Mesothelial cell of epicardium (in vitro differentiated cells): ENCODE measurements around the gene SLC41A2. TPM values are rescaled to one million over a fixed set of nuclear protein-coding genes. Genes with fewer than 3 reads are reported as not detected.

Source experiments
- DNase-seq, 2 experiments: peaks; one replicate each; pipeline ENCODE4 v3.0.0; 2021; ENCODE audit warnings: low spot score in 2 of 2; ENCODE audit not compliant: unreplicated experiment in 2 of 2
- H3K27ac Mint-ChIP-seq: 2 replicates; pipeline ENCODE4 v1.8.0; 2021; ENCODE audit warnings: mixed read lengths
- H3K27me3 Mint-ChIP-seq: 2 replicates; pipeline ENCODE4 v1.8.0; 2021; ENCODE audit warnings: low read depth, mixed read lengths
- H3K36me3 Mint-ChIP-seq: 2 replicates; pipeline ENCODE4 v1.8.0; 2021; ENCODE audit warnings: mixed read lengths
- H3K4me1 Mint-ChIP-seq: 2 replicates; pipeline ENCODE4 v1.8.0; 2021; ENCODE audit warnings: mixed read lengths
- H3K4me3 Mint-ChIP-seq: 2 replicates; pipeline ENCODE4 v1.8.0; 2021; ENCODE audit warnings: mild to moderate bottlenecking, moderate library complexity, mixed read lengths
- H3K9me3 Mint-ChIP-seq: 2 replicates; pipeline ENCODE4 v1.8.0; 2021; ENCODE audit warnings: mixed read lengths
- total RNA-seq: library from RNA; stranded (reverse); gene quantifications from 3 replicates; pipeline ENCODE4 v1.2.1, GENCODE V29; 2021
- TF ChIP-seq, protein P1 (sequence below): fragments of 200-600 bp; sonication (generic); IDR thresholded peaks from one replicate; pipeline ENCODE4 v1.5.0; 2021; ENCODE audit warnings: antibody characterized with exemption; ENCODE audit not compliant: unreplicated experiment

The SLC41A2 gene
- total RNA-seq, 1 donor from 2014 or later, result 6.9 TPM

DNA sequence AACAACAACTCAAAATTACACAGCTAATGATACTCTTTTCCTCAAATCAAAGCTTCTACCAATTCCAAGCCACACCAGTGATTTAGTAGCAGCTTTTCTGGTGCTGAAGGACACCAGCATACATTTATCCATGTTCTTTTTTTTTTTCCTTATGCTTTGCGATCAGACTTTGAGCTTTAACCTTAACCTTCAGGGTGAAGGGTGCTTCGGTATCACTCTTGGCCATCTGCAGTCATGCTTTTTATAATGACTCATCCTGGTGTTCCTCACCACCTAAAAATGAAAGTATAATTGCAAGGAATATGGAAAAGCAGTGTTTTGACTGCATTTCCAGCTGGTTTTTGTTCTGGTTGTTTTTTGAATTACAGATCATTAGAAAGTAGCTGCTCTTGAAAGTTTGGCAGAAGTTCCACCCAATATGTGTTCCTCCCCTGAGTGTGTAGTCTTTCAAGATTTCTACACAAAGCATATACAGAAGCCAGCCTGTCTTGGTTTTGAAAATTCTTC lies 1.3 kb upstream of the SLC41A2 start:
- Mint-ChIP-seq H3K27me3 (peaks cover 50% of the 10 kb centered on the region), H3K9me3 (no peaks in the 10 kb centered on the region), H3K4me1 (peaks cover 14% of the 10 kb centered on the region), H3K4me3 (peak overlapping the region; percentile 83), H3K27ac (no peak overlapping the region), H3K36me3 (no peaks in the 10 kb centered on the region)
- no peak for DNase-seq
- TF ChIP-seq, protein P1, sequence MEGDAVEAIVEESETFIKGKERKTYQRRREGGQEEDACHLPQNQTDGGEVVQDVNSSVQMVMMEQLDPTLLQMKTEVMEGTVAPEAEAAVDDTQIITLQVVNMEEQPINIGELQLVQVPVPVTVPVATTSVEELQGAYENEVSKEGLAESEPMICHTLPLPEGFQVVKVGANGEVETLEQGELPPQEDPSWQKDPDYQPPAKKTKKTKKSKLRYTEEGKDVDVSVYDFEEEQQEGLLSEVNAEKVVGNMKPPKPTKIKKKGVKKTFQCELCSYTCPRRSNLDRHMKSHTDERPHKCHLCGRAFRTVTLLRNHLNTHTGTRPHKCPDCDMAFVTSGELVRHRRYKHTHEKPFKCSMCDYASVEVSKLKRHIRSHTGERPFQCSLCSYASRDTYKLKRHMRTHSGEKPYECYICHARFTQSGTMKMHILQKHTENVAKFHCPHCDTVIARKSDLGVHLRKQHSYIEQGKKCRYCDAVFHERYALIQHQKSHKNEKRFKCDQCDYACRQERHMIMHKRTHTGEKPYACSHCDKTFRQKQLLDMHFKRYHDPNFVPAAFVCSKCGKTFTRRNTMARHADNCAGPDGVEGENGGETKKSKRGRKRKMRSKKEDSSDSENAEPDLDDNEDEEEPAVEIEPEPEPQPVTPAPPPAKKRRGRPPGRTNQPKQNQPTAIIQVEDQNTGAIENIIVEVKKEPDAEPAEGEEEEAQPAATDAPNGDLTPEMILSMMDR, result no peak

DNA sequence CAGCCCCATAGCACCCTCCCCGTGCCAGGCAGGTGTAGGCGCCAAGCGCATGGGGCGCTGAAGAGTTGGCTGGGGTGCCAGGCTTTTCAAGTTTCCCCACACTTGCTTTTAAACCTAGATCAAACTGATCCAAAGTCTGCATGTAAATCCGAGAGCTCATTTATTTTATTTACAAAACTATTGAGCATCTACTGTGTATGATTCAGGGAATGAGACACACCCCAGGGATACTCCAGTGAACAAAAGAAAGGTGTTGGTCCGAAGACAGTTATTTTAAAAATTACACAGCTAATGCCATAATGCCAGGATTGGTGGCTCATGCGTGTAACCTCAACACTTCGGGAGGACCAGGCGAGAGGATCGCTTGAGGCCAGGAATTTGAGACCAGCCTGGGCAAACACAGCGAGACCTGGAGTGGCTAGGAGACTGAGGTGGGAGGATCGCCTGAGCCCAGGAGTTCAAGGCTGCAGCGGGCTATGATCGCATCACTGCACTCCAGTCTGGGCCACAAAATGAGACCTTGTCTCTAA lies 780 bp upstream of the SLC41A2 start:
- H3K4me3 Mint-ChIP-seq, result peak overlapping the region; percentile 83
- peaks cover 50% of the 10 kb centered on the region for H3K27me3 Mint-ChIP-seq
- H3K27ac Mint-ChIP-seq, result peak overlapping the region; percentile 73
- no peaks in the 10 kb centered on the region for H3K36me3 Mint-ChIP-seq
- no peak for DNase-seq
- peaks cover 14% of the 10 kb centered on the region for H3K4me1 Mint-ChIP-seq
- TF ChIP-seq, protein P1, result no peak
- no peaks in the 10 kb centered on the region for H3K9me3 Mint-ChIP-seq

DNA sequence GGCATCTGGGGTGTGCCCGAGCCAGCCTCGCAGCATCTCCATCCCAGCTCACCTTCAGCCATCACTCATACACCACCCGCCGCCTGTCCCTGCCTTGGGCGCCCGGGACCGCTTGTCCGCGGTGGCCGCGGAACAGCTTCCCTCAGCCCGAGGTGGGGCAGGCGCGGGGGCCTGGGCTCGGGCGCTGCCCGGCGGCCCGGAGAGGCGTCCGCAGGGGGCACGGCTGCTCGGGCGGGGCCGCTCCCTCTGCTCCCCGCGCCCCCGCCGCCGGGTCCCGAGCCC lies 430 bp downstream of the SLC41A2 start:
- H3K27ac Mint-ChIP-seq, result no peak overlapping the region
- DNase-seq, result no peak
- H3K9me3 Mint-ChIP-seq, result no peaks in the 10 kb centered on the region
- H3K27me3 Mint-ChIP-seq, result peaks cover 39% of the 10 kb centered on the region
- H3K36me3 Mint-ChIP-seq, result no peaks in the 10 kb centered on the region
- H3K4me3 Mint-ChIP-seq, result peak overlapping the region; percentile 70
- H3K4me1 Mint-ChIP-seq, result peaks cover 18% of the 10 kb centered on the region
- TF ChIP-seq, protein P1, result no peak

DNA sequence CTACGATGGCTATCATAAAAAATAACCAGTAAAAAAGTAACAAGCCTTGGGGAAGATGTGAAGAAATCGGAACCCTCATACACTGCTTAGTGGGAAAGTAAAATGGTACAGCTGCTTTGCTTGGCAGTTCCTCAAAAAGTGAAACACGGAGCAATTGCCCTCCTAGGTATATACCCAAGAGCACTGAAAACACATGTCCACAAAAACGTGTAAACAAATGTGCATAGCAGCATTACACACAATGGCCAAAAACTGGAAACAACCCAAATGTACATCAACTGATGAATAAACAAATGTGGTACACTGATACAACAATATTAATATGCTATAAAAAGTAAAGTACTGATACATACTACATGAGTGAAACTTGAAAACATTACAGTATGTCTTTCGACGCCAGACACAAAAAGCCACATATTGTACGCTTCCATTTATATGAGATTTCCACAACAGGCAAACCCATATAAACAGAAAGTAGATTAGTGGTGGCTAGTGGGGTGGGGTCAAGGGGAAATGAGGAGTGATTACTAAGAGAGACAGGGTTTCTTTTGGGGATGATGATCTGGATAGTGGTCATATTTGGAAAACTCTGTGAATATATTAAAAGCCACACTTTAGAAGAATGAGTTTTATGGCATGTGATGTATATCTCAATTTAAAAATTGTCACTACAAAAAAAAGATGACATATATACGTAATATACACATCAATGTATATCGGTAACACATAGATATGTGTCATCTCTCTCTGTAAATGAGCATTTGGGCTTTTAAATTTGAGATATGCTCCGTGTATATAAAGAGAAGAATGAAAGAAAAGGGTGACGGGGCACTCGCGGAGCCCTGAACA lies 996 bp downstream of the SLC41A2 start:
- peak overlapping the region; percentile 67 for H3K4me3 Mint-ChIP-seq
- TF ChIP-seq, protein P1, result no peak
- no peaks in the 10 kb centered on the region for H3K9me3 Mint-ChIP-seq
- no peaks in the 10 kb centered on the region for H3K36me3 Mint-ChIP-seq
- H3K27ac Mint-ChIP-seq, result no peak overlapping the region
- peaks cover 19% of the 10 kb centered on the region for H3K4me1 Mint-ChIP-seq
- peaks cover 38% of the 10 kb centered on the region for H3K27me3 Mint-ChIP-seq
- no peak for DNase-seq

DNA sequence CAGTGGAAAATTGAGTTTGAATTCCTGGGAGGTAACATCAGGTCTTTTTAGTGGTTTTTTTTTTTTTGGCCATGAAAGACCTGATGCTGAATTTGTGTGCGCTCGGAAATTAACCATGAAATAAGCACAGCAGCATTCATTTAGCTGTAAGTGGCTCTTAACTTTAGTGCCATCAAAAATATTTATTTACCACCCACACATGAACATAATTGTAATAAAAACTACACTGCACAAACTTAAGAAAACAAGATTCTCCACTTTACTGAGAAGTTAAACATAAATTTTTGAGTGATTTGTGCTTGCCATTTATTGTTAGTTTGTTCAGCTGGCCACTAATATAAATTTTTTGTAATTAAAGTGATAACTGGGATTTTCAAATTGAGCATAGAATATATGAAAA lies 2.4 kb downstream of the SLC41A2 start:
- Mint-ChIP-seq H3K4me3 (no peak overlapping the region), H3K36me3 (no peaks in the 10 kb centered on the region)

More for the DNA sequence above, 2.4 kb downstream of the SLC41A2 start:
- TF ChIP-seq, protein P1, result no peak
- Mint-ChIP-seq H3K27me3 (peaks cover 34% of the 10 kb centered on the region), H3K4me1 (peaks cover 19% of the 10 kb centered on the region), H3K27ac (no peak overlapping the region), H3K9me3 (no peaks in the 10 kb centered on the region)
- no peak for DNase-seq
